OCI-LY3 (cell line): Measurements from ENCODE around the gene TRPC4AP.

Source experiments
- H2AFZ ChIP-seq: fragments of 200-600, 300-600 bp; shearing (Covaris generic); 2 replicates; pipeline ENCODE4 v1.6.0; 2014; ENCODE audit warnings: antibody characterized with exemption, low read depth, low read length
- H3K27ac ChIP-seq: fragments of 200-600, 300-600 bp; sonication (generic); 2 replicates; pipeline ENCODE4 v1.5.1; 2014; ENCODE audit warnings: mild to moderate bottlenecking, low read length, moderate library complexity, mixed read lengths
- H3K27me3 ChIP-seq: fragments of 200-600, 300-600 bp; sonication (generic); 2 replicates; pipeline ENCODE4 v1.6.1; 2014; ENCODE audit warnings: low read depth, low read length, mixed read lengths
- H3K36me3 ChIP-seq: fragments of 200-600, 300-600 bp; sonication (generic); replicated peaks from 2 replicates; pipeline ENCODE3; 2014; ENCODE audit warnings: low read depth, low read length, mixed read lengths
- H3K4me1 ChIP-seq: fragments of 300-600, 200-600 bp; sonication (generic); 2 replicates; pipeline ENCODE4 v1.6.1; 2014; ENCODE audit warnings: low read length, mixed read lengths
- H3K4me2 ChIP-seq: fragments of 200-600, 300-600 bp; sonication (generic); 2 replicates; pipeline ENCODE4 v1.6.1; 2014; ENCODE audit warnings: low read length, mixed read lengths
- H3K4me3 ChIP-seq: fragments of 300-600, 200-600 bp; sonication (generic); 2 replicates; pipeline ENCODE4 v1.5.1; 2014; ENCODE audit warnings: antibody characterized with exemption, mild to moderate bottlenecking, low read length, moderate library complexity
- H3K79me2 ChIP-seq: fragments of 300-600, 200-600 bp; shearing (Covaris generic); 2 replicates; pipeline ENCODE4 v1.6.1; 2014; ENCODE audit warnings: mild to moderate bottlenecking, low read length, mixed read lengths
- H3K9ac ChIP-seq: fragments of 300-600, 200-600 bp; shearing (Covaris generic); 2 replicates; pipeline ENCODE4 v1.6.0; 2014; ENCODE audit warnings: mild to moderate bottlenecking, low read length, moderate library complexity
- H3K9me3 ChIP-seq: fragments of 200-600, 300-600 bp; shearing (Covaris generic); 2 replicates; pipeline ENCODE4 v1.6.1; 2014; ENCODE audit warnings: low read length, mixed read lengths; ENCODE audit not compliant: insufficient read depth
- H4K20me1 ChIP-seq: fragments of 200-600, 300-600 bp; sonication (generic); 2 replicates; pipeline ENCODE4 v1.6.1; 2016; ENCODE audit warnings: low read length, mixed read lengths; ENCODE audit not compliant: insufficient read depth
- CTCF ChIP-seq: fragments of 200-600, 300-600 bp; sonication (generic); IDR thresholded peaks from 2 replicates; pipeline ENCODE4 v1.5.1; 2014; ENCODE audit warnings: antibody characterized with exemption, low read length, low read depth
- EZH2phosphoT487 ChIP-seq: fragments of 200-600 bp; shearing (Covaris generic); IDR thresholded peaks from 2 replicates; pipeline ENCODE4 v1.6.1; 2018; ENCODE audit warnings: antibody characterized with exemption, mixed run types, low read depth

TRPC4AP gene

GRCh38 chr20:35012227-35013069, 80.2 kb downstream of the TRPC4AP start:
- Histone ChIP-seq H3K27me3 (no peaks in the 10 kb centered on the region), H2AFZ (no peak overlapping the region), H3K9me3 (no peaks in the 10 kb centered on the region), H3K4me2 (no peak overlapping the region), H3K4me3 (no peak overlapping the region), H3K9ac (no peak overlapping the region), H3K27ac (no peak overlapping the region), H3K36me3 (peaks cover 64% of the 10 kb centered on the region), H3K79me2 (no peaks in the 10 kb centered on the region; the same call in 1 of the 2 replicates), H4K20me1 (no peaks in the 10 kb centered on the region), H3K4me1 (peaks cover 20% of the 10 kb centered on the region)
- no peak for TF ChIP-seq EZH2phosphoT487
- TF ChIP-seq CTCF = no peak

- Histone ChIP-seq H2AFZ (no peak overlapping the region), H3K27me3 (no peaks in the 10 kb centered on the region), H4K20me1 (no peaks in the 10 kb centered on the region), H3K79me2 (no peaks in the 10 kb centered on the region; the same call in 1 of the 2 replicates), H3K27ac (no peak overlapping the region), H3K9ac (no peak overlapping the region), H3K4me1 (peaks cover 20% of the 10 kb centered on the region), H3K36me3 (peaks cover 64% of the 10 kb centered on the region), H3K4me2 (no peak overlapping the region), H3K4me3 (no peak overlapping the region), H3K9me3 (no peaks in the 10 kb centered on the region)
- TF ChIP-seq EZH2phosphoT487 (no peak), CTCF (no peak)
These were observed 80.9 kb downstream of the TRPC4AP start for GRCh38 chr20:35011589-35012226.

- Histone ChIP-seq H3K79me2 (no peaks in the 10 kb centered on the region; the same call in 1 of the 2 replicates), H4K20me1 (no peaks in the 10 kb centered on the region), H2AFZ (no peak overlapping the region), H3K9ac (no peak overlapping the region), H3K27me3 (no peaks in the 10 kb centered on the region), H3K4me1 (peaks cover 20% of the 10 kb centered on the region), H3K36me3 (peaks cover 65% of the 10 kb centered on the region), H3K9me3 (no peaks in the 10 kb centered on the region), H3K4me3 (no peak overlapping the region), H3K27ac (no peak overlapping the region), H3K4me2 (no peak overlapping the region)
- no peak for TF ChIP-seq CTCF
- no peak for TF ChIP-seq EZH2phosphoT487
These were observed 82.0 kb downstream of the TRPC4AP start for GRCh38 chr20:35010405-35011192.
